ENCODE data around the gene RAC2.
A peak's percentile ranks its signal among the peaks of the same experiment; 100 is the strongest.
"Not testable (repeated sequence)": the region's sequence is repeated elsewhere in the genome, so short reads cannot be mapped to it uniquely, and the experiment has no call there.

RAC2 gene

GRCh38 chr22:37203354-37204044, 40.6 kb downstream of the RAC2 start:
- no peak for DNase-seq (ENCODE audit: low spot score)

GRCh38 chr22:37202716-37203115, 41.4 kb downstream of the RAC2 start:
- DNase-seq (ENCODE audit: low spot score) = no peak

GRCh38 chr22:37202001-37202555, 42.0 kb downstream of the RAC2 start:
- no peak for DNase-seq (ENCODE audit: low spot score)

GRCh38 chr22:37201443-37201820, 42.6 kb downstream of the RAC2 start:
- DNase-seq (ENCODE audit: low spot score) = not testable (repeated sequence)

- no peak for DNase-seq (ENCODE audit: low spot score)
Measured at GRCh38 chr22:37199760-37200108, 44.3 kb downstream of the RAC2 start.

- DNase-seq (ENCODE audit: low spot score) = peak; percentile 90
Measured at GRCh38 chr22:37199103-37199759, 44.8 kb downstream of the RAC2 start.

- peak; percentile 76 for DNase-seq (ENCODE audit: low spot score)
Measured at GRCh38 chr22:37198258-37199102, 45.6 kb downstream of the RAC2 start.

- DNase-seq (ENCODE audit: low spot score) = no peak
Measured at GRCh38 chr22:37197451-37198257, 46.4 kb downstream of the RAC2 start.

- DNase-seq (ENCODE audit: low spot score) = no peak
Measured at GRCh38 chr22:37196539-37197450, 47.3 kb downstream of the RAC2 start.

GRCh38 chr22:37195921-37196320, 48.1 kb downstream of the RAC2 start:
- DNase-seq (ENCODE audit: low spot score) = no peak

GRCh38 chr22:37194750-37195149, 49.3 kb downstream of the RAC2 start:
- DNase-seq (ENCODE audit: low spot score) = no peak

GRCh38 chr22:37193629-37194191, 50.4 kb downstream of the RAC2 start:
- no peak for DNase-seq (ENCODE audit: low spot score)

- DNase-seq (ENCODE audit: low spot score) = no peak
Measured at GRCh38 chr22:37192741-37193140, 51.3 kb downstream of the RAC2 start.

- DNase-seq (ENCODE audit: low spot score) = no peak
Measured at GRCh38 chr22:37192204-37192603, 51.9 kb downstream of the RAC2 start.

- DNase-seq (ENCODE audit: low spot score) = no peak
Measured at GRCh38 chr22:37190262-37190780, 53.7 kb downstream of the RAC2 start.

GRCh38 chr22:37188901-37189466, 55.1 kb downstream of the RAC2 start:
- DNase-seq (ENCODE audit: low spot score) = no peak

GRCh38 chr22:37187891-37188761, 55.9 kb downstream of the RAC2 start, which contains the start of gene C1QTNF6:
C1QTNF6 (minus strand) TSS chr22:37188247; CDS start chr22:37188213, 34 bp downstream.
- DNase-seq (ENCODE audit: low spot score) = no peak

- no peak for DNase-seq (ENCODE audit: low spot score)
Measured at GRCh38 chr22:37187552-37187890, 56.5 kb downstream of the RAC2 start.

- DNase-seq (ENCODE audit: low spot score) = no peak
Measured at GRCh38 chr22:37186997-37187522, 57.0 kb downstream of the RAC2 start.

Data from hematopoietic multipotent progenitor cell treated with erythropoietin and hydrocortisone succinate and interleukin-3 and kit ligand, for 17 days (in vitro differentiated cells).